ENCODE measurements around the gene CBX7.

The CBX7 gene

GRCh38 chr22:39090426-39091064, 61.9 kb downstream of the CBX7 start:
- DNase-seq = no peak

DNA sequence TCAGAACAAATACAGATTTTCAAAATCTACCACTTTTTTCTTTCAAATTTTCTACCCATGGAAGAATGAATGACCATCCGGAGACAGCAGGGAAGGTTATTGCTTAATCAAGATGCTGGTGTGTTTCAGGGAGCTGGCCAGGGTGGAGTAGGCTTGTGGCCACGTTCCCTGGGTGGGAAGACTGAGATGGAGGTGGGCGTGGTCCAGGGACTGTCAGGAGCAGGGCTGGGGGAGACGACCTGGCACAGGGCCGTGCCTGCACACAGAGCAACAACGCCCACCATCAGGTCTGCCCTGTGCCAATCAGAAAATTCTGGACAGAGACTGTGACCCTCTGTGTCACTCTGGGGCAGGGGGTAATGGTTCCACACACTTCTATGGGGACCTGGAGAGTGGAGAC, 62.6 kb downstream of the CBX7 start:
- DNase-seq = no peak

- DNase-seq = no peak
These were observed 63.8 kb downstream of the CBX7 start for GRCh38 chr22:39088685-39089032.

GRCh38 chr22:39087881-39088684, 64.4 kb downstream of the CBX7 start:
- DNase-seq = no peak

DNA sequence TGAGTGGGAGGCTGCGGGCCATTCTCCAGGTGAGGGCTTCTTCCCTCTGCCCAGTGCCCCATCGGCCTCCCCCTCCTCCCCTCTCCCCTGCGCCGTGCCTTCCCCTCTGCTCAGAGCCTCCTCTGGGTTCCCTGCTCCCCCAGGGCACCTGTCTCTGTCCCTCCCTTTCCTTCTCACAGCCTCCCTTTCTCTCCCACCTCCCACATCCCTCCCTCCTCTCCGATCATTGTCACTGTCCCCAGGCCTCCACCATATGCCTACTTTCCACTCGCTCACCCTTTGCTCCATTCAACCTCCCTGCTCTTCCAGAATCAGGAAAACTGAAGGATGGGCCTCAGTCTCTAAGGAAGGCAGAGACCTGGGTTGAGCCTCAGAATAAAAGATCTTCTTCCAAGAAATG, 65.4 kb downstream of the CBX7 start:
- DNase-seq = no peak

- DNase-seq = no peak
These were observed 67.8 kb downstream of the CBX7 start for GRCh38 chr22:39084666-39085065.

GRCh38 chr22:39083212-39084165, 69.0 kb downstream of the CBX7 start:
- no peak for DNase-seq

GRCh38 chr22:39081598-39081997, 70.9 kb downstream of the CBX7 start:
- DNase-seq = no peak

GRCh38 chr22:39081016-39081415, 71.5 kb downstream of the CBX7 start:
- DNase-seq = no peak

All from NCI-H1092 (cell line).